IgD-negative memory B cell (primary cell): ENCODE data around the gene RBMS3. TPM values are rescaled to one million over a fixed set of nuclear protein-coding genes. Genes with fewer than 3 reads are reported as not detected.
A peak's percentile ranks its signal among the peaks of the same experiment; 100 is the strongest.

Experiments
- H3K27ac Mint-ChIP-seq, 3 donors: one replicate each; pipeline ENCODE4 v1.8.0; 2020 to 2022; ENCODE audit warnings: mild to moderate bottlenecking in 3 of 3, mixed read lengths in 3 of 3, moderate library complexity in 1 of 3
- H3K27me3 Mint-ChIP-seq: one replicate; pipeline ENCODE4 v1.8.0; 2021; ENCODE audit warnings: mixed read lengths
- H3K36me3 Mint-ChIP-seq: one replicate; pipeline ENCODE4 v1.8.0; 2020; ENCODE audit warnings: mild to moderate bottlenecking, mixed read lengths
- H3K4me1 Mint-ChIP-seq, 3 donors: one replicate each; pipeline ENCODE4 v1.8.0; 2020 to 2022; ENCODE audit warnings: mixed read lengths in 3 of 3, mild to moderate bottlenecking in 1 of 3
- H3K4me3 Mint-ChIP-seq, 4 donors: one replicate each; pipeline ENCODE4 v1.8.0; 2020 to 2022; ENCODE audit warnings: mild to moderate bottlenecking in 4 of 4, mixed read lengths in 4 of 4, moderate library complexity in 3 of 4
- H3K9me3 Mint-ChIP-seq, 3 donors: one replicate each; pipeline ENCODE4 v1.8.0; 2020 to 2021; ENCODE audit warnings: mixed read lengths in 3 of 3, mild to moderate bottlenecking in 1 of 3
- polyA plus RNA-seq: library from polyadenylated mRNA; unstranded; fragments of 300-500 nt; fragmentation: Illumina TruSeq; gene quantifications from one replicate; pipeline ENCODE4 v1.2.3, GENCODE V29; 2021

RBMS3 gene
- polyA plus RNA-seq, 1 donor from 2014 or later, result not detected

DNA sequence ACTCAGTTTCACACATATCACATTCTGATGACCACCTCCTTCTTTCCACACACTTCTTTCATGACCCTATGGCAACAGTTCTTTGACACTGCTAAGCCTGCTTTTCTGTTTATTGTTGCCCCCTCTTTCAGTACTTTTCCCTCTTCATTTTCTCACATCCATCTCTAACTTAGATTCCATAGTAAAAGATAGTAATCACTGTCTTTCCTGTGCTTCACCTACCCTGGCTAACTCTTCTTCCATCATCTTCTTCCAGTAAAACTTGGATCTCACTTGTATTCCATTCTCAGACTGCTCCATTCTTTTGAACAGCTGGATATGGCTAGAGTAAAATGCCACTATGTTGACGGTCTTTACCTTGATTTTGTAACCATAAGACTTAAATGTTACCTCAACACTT, 692.9 kb downstream of the RBMS3 start:
- Mint-ChIP-seq H3K4me1 (no peaks in the 10 kb centered on the region), H3K27me3 (no peaks in the 10 kb centered on the region), H3K9me3 (peaks cover 0 to 2% (median 0%) of the 10 kb centered on the region in 3 donors), H3K27ac (no peak overlapping the region), H3K4me3 (no peak overlapping the region), H3K36me3 (no peaks in the 10 kb centered on the region)

- H3K4me3 Mint-ChIP-seq, result no peak overlapping the region
- H3K27me3 Mint-ChIP-seq, result peaks cover under 1% of the 10 kb centered on the region
- no peaks in the 10 kb centered on the region for H3K4me1 Mint-ChIP-seq
- no peak overlapping the region for H3K27ac Mint-ChIP-seq
- H3K9me3 Mint-ChIP-seq, result peaks cover 0 to 7% (median 4%) of the 10 kb centered on the region in 3 donors
- no peaks in the 10 kb centered on the region for H3K36me3 Mint-ChIP-seq
These were observed 696.0 kb downstream of the RBMS3 start for GRCh38 chr3:29976871-29977270.

GRCh38 chr3:29977360-29977759, 696.5 kb downstream of the RBMS3 start:
- Mint-ChIP-seq H3K4me3 (no peak overlapping the region), H3K4me1 (no peaks in the 10 kb centered on the region), H3K27me3 (peaks cover 2% of the 10 kb centered on the region), H3K36me3 (no peaks in the 10 kb centered on the region), H3K9me3 (peaks cover under 1 to 7% (median 4%) of the 10 kb centered on the region in 3 donors), H3K27ac (no peak overlapping the region)

- H3K27me3 Mint-ChIP-seq, result peaks cover 2% of the 10 kb centered on the region
- no peak overlapping the region for H3K27ac Mint-ChIP-seq
- no peaks in the 10 kb centered on the region for H3K36me3 Mint-ChIP-seq
- peaks cover 4 to 7% (median 4%) of the 10 kb centered on the region in 3 donors for H3K9me3 Mint-ChIP-seq
- no peak overlapping the region for H3K4me3 Mint-ChIP-seq
- H3K4me1 Mint-ChIP-seq, result no peaks in the 10 kb centered on the region
These were observed 697.2 kb downstream of the RBMS3 start for GRCh38 chr3:29978036-29978435.

- no peaks in the 10 kb centered on the region for H3K4me1 Mint-ChIP-seq
- H3K36me3 Mint-ChIP-seq, result no peaks in the 10 kb centered on the region
- H3K4me3 Mint-ChIP-seq, result no peak overlapping the region
- H3K27me3 Mint-ChIP-seq, result peaks cover 1% of the 10 kb centered on the region
- H3K27ac Mint-ChIP-seq, result no peak overlapping the region
- H3K9me3 Mint-ChIP-seq, result peaks cover 0 to 2% (median 0%) of the 10 kb centered on the region in 3 donors
These were observed 710.3 kb downstream of the RBMS3 start for GRCh38 chr3:29991198-29991597.

GRCh38 chr3:30002797-30003196, 721.9 kb downstream of the RBMS3 start:
- Mint-ChIP-seq H3K4me1 (peaks cover 0 to 2% (median 0%) of the 10 kb centered on the region in 3 donors), H3K9me3 (no peaks in the 10 kb centered on the region), H3K27me3 (no peaks in the 10 kb centered on the region), H3K4me3 (no peak overlapping the region), H3K27ac (no peak overlapping the region), H3K36me3 (peaks cover 2% of the 10 kb centered on the region)

- Mint-ChIP-seq H3K9me3 (no peaks in the 10 kb centered on the region), H3K36me3 (peaks cover 2% of the 10 kb centered on the region), H3K4me1 (peaks cover 0 to 2% (median 0%) of the 10 kb centered on the region in 3 donors), H3K27ac (no peak overlapping the region), H3K27me3 (no peaks in the 10 kb centered on the region), H3K4me3 (no peak overlapping the region)
These were observed 722.9 kb downstream of the RBMS3 start for GRCh38 chr3:30003741-30004140.

GRCh38 chr3:30004481-30004880, 723.6 kb downstream of the RBMS3 start:
- no peaks in the 10 kb centered on the region for H3K9me3 Mint-ChIP-seq
- no peak overlapping the region for H3K4me3 Mint-ChIP-seq
- no peaks in the 10 kb centered on the region for H3K36me3 Mint-ChIP-seq
- H3K4me1 Mint-ChIP-seq, result peaks cover 0 to 2% (median 0%) of the 10 kb centered on the region in 3 donors
- no peak overlapping the region for H3K27ac Mint-ChIP-seq
- no peaks in the 10 kb centered on the region for H3K27me3 Mint-ChIP-seq

GRCh38 chr3:30006111-30006510, 725.2 kb downstream of the RBMS3 start:
- no peaks in the 10 kb centered on the region for H3K36me3 Mint-ChIP-seq
- H3K27ac Mint-ChIP-seq, result no peak overlapping the region
- H3K9me3 Mint-ChIP-seq, result no peaks in the 10 kb centered on the region
- peaks cover 4% of the 10 kb centered on the region for H3K27me3 Mint-ChIP-seq
- H3K4me3 Mint-ChIP-seq, result no peak overlapping the region
- no peaks in the 10 kb centered on the region for H3K4me1 Mint-ChIP-seq

DNA sequence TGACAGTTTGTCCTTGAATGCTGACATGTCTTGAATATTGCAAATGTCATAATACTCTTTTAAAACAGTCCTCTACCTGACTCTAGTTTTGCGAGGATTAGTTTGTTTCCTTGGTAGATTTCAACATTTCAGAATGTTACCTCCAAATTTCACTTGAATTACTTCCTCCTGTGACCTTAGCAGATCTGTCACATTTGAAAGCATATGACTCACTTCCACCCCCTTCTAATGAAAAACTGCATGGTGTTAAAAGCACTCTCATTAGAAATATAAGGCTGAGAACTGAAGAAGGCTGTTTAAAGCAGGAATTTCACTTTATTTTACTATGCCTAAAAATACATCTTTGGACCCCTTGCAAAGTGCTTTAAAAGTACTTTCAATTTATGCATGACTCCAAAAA, 726.8 kb downstream of the RBMS3 start:
- peaks cover 7% of the 10 kb centered on the region for H3K27me3 Mint-ChIP-seq
- no peaks in the 10 kb centered on the region for H3K36me3 Mint-ChIP-seq
- H3K27ac Mint-ChIP-seq, result peak overlapping the region in 1 of 3 donors; percentile 35
- no peaks in the 10 kb centered on the region for H3K4me1 Mint-ChIP-seq
- no peaks in the 10 kb centered on the region for H3K9me3 Mint-ChIP-seq
- no peak overlapping the region for H3K4me3 Mint-ChIP-seq

- Mint-ChIP-seq H3K4me1 (no peaks in the 10 kb centered on the region), H3K4me3 (no peak overlapping the region), H3K27me3 (peaks cover 7% of the 10 kb centered on the region), H3K36me3 (no peaks in the 10 kb centered on the region), H3K9me3 (no peaks in the 10 kb centered on the region), H3K27ac (no peak overlapping the region)
These were observed 730.4 kb downstream of the RBMS3 start for GRCh38 chr3:30011237-30011803.

- H3K27me3 Mint-ChIP-seq, result peaks cover 7% of the 10 kb centered on the region
- no peak overlapping the region for H3K4me3 Mint-ChIP-seq
- H3K36me3 Mint-ChIP-seq, result no peaks in the 10 kb centered on the region
- H3K9me3 Mint-ChIP-seq, result no peaks in the 10 kb centered on the region
- H3K4me1 Mint-ChIP-seq, result no peaks in the 10 kb centered on the region
- H3K27ac Mint-ChIP-seq, result no peak overlapping the region
These were observed 732.2 kb downstream of the RBMS3 start for GRCh38 chr3:30012941-30013543.

- no peaks in the 10 kb centered on the region for H3K4me1 Mint-ChIP-seq
- no peak overlapping the region for H3K27ac Mint-ChIP-seq
- no peaks in the 10 kb centered on the region for H3K36me3 Mint-ChIP-seq
- H3K27me3 Mint-ChIP-seq, result peaks cover 2% of the 10 kb centered on the region
- H3K4me3 Mint-ChIP-seq, result no peak overlapping the region
- H3K9me3 Mint-ChIP-seq, result no peaks in the 10 kb centered on the region
These were observed 737.0 kb downstream of the RBMS3 start for GRCh38 chr3:30017901-30018300.

GRCh38 chr3:30020380-30020779, 739.5 kb downstream of the RBMS3 start:
- Mint-ChIP-seq H3K27me3 (peaks cover 2% of the 10 kb centered on the region), H3K27ac (no peak overlapping the region), H3K9me3 (no peaks in the 10 kb centered on the region), H3K36me3 (no peaks in the 10 kb centered on the region), H3K4me3 (no peak overlapping the region), H3K4me1 (no peaks in the 10 kb centered on the region)

DNA sequence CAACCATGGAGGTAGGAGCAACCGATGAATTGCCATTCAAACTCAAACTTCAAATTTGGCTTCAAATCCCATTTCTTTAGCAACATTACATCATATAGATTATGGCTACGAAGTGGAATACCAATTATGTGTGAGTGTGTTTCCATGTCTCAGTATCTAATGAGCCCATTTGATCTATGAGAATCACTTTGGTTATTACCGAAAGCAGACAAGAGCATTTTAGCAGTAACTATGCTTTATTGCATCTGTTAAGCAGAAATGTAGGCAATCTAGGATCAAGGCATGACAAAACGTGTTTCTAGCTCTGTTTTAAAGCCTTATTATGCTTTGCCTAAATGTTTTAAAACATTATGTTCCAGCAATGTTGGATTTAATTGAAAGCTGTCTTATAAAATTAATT, 743.6 kb downstream of the RBMS3 start:
- no peaks in the 10 kb centered on the region for H3K9me3 Mint-ChIP-seq
- H3K27me3 Mint-ChIP-seq, result peaks cover 1% of the 10 kb centered on the region
- H3K27ac Mint-ChIP-seq, result no peak overlapping the region
- H3K36me3 Mint-ChIP-seq, result no peaks in the 10 kb centered on the region
- no peak overlapping the region for H3K4me3 Mint-ChIP-seq
- H3K4me1 Mint-ChIP-seq, result no peaks in the 10 kb centered on the region

GRCh38 chr3:30026851-30027250, 746.0 kb downstream of the RBMS3 start:
- Mint-ChIP-seq H3K27ac (no peak overlapping the region), H3K4me1 (no peaks in the 10 kb centered on the region)

More at GRCh38 chr3:30026851-30027250, 746.0 kb downstream of the RBMS3 start:
- Mint-ChIP-seq H3K36me3 (no peaks in the 10 kb centered on the region), H3K27me3 (peaks cover 3% of the 10 kb centered on the region), H3K9me3 (peaks cover 0 to 2% (median 0%) of the 10 kb centered on the region in 3 donors), H3K4me3 (no peak overlapping the region)
